ENCODE results near the gene SPTSSA. TPM values are rescaled to one million over a fixed set of nuclear protein-coding genes. Genes with fewer than 3 reads are reported as not detected.
"Not testable (repeated sequence)": the region's sequence is repeated elsewhere in the genome, so short reads cannot be mapped to it uniquely, and the experiment has no call there.

SPTSSA gene
- polyA plus RNA-seq, 1 donor = 27.2 TPM

- 60% methylated on average over 1 of the region's 6 CpGs for WGBS (ENCODE audit: insufficient coverage, low lambda C conversion rate)
- no peaks in the 10 kb centered on the region for H3K36me3 ChIP-seq (ENCODE audit: control insufficient read depth, insufficient read depth, low read length)
- H3K4me1 ChIP-seq (ENCODE audit: control insufficient read depth, insufficient read depth, low read length) = peaks cover 12% of the 10 kb centered on the region
- H3K27ac ChIP-seq (ENCODE audit: low read length) = no peak overlapping the region
- H3K27me3 ChIP-seq (ENCODE audit: control insufficient read depth, insufficient read depth, low read length) = no peaks in the 10 kb centered on the region
- no peaks in the 10 kb centered on the region for H3K9me3 ChIP-seq (ENCODE audit: control insufficient read depth, low read depth, low read length)
- peak; percentile 11 to 38 for DNase-seq
- H3K4me3 ChIP-seq (ENCODE audit: low read length) = no peak overlapping the region
These were observed 36.8 kb upstream of the SPTSSA start for GRCh38 chr14:34498684-34499412.

GRCh38 chr14:34496679-34497513 is 34.9 kb upstream of the SPTSSA start:
- 48% methylated on average over 2 of the region's 14 CpGs for WGBS (ENCODE audit: insufficient coverage, low lambda C conversion rate)
- DNase-seq = peak; percentile 76 to 89

GRCh38 chr14:34496007-34496678 is 34.1 kb upstream of the SPTSSA start:
- DNase-seq = no peak
- Histone ChIP-seq H3K27ac (ENCODE audit: low read length) (peak overlapping the region; percentile 60), H3K36me3 (ENCODE audit: control insufficient read depth, insufficient read depth, low read length) (no peaks in the 10 kb centered on the region), H3K4me3 (ENCODE audit: low read length) (no peak overlapping the region), H3K27me3 (ENCODE audit: control insufficient read depth, insufficient read depth, low read length) (no peaks in the 10 kb centered on the region), H3K9me3 (ENCODE audit: control insufficient read depth, low read depth, low read length) (no peaks in the 10 kb centered on the region), H3K4me1 (ENCODE audit: control insufficient read depth, insufficient read depth, low read length) (peaks cover 12% of the 10 kb centered on the region)
- 100% methylated on average over 1 of the region's 11 CpGs for WGBS (ENCODE audit: insufficient coverage, low lambda C conversion rate)

More at GRCh38 chr14:34496679-34497513, 34.9 kb upstream of the SPTSSA start:
- H3K27me3 ChIP-seq (ENCODE audit: control insufficient read depth, insufficient read depth, low read length) = no peaks in the 10 kb centered on the region
- H3K4me1 ChIP-seq (ENCODE audit: control insufficient read depth, insufficient read depth, low read length) = peaks cover 12% of the 10 kb centered on the region
- H3K4me3 ChIP-seq (ENCODE audit: low read length) = no peak overlapping the region
- peak overlapping the region; percentile 60 for H3K27ac ChIP-seq (ENCODE audit: low read length)
- no peaks in the 10 kb centered on the region for H3K9me3 ChIP-seq (ENCODE audit: control insufficient read depth, low read depth, low read length)
- H3K36me3 ChIP-seq (ENCODE audit: control insufficient read depth, insufficient read depth, low read length) = no peaks in the 10 kb centered on the region

GRCh38 chr14:34489324-34489723 is 27.3 kb upstream of the SPTSSA start:
- Histone ChIP-seq H3K4me3 (ENCODE audit: low read length) (no peak overlapping the region), H3K9me3 (ENCODE audit: control insufficient read depth, low read depth, low read length) (no peaks in the 10 kb centered on the region), H3K27ac (ENCODE audit: low read length) (no peak overlapping the region), H3K36me3 (ENCODE audit: control insufficient read depth, insufficient read depth, low read length) (no peaks in the 10 kb centered on the region), H3K27me3 (ENCODE audit: control insufficient read depth, insufficient read depth, low read length) (no peaks in the 10 kb centered on the region), H3K4me1 (ENCODE audit: control insufficient read depth, insufficient read depth, low read length) (no peaks in the 10 kb centered on the region)
- DNase-seq = no peak
- WGBS (ENCODE audit: insufficient coverage, low lambda C conversion rate) = 88% methylated on average over 1 of the region's 1 CpG

GRCh38 chr14:34488528-34488927 is 26.5 kb upstream of the SPTSSA start:
- Histone ChIP-seq H3K27ac (ENCODE audit: low read length) (no peak overlapping the region), H3K4me1 (ENCODE audit: control insufficient read depth, insufficient read depth, low read length) (no peaks in the 10 kb centered on the region), H3K27me3 (ENCODE audit: control insufficient read depth, insufficient read depth, low read length) (no peaks in the 10 kb centered on the region), H3K9me3 (ENCODE audit: control insufficient read depth, low read depth, low read length) (no peaks in the 10 kb centered on the region), H3K36me3 (ENCODE audit: control insufficient read depth, insufficient read depth, low read length) (no peaks in the 10 kb centered on the region), H3K4me3 (ENCODE audit: low read length) (no peak overlapping the region)
- WGBS (ENCODE audit: insufficient coverage, low lambda C conversion rate) = 100% methylated on average over 2 of the region's 7 CpGs
- no peak for DNase-seq

GRCh38 chr14:34484726-34485125 is 22.7 kb upstream of the SPTSSA start:
- no peak for DNase-seq
- Histone ChIP-seq H3K36me3 (ENCODE audit: control insufficient read depth, insufficient read depth, low read length) (no peaks in the 10 kb centered on the region), H3K4me1 (ENCODE audit: control insufficient read depth, insufficient read depth, low read length) (no peaks in the 10 kb centered on the region), H3K4me3 (ENCODE audit: low read length) (no peak overlapping the region), H3K27me3 (ENCODE audit: control insufficient read depth, insufficient read depth, low read length) (no peaks in the 10 kb centered on the region), H3K9me3 (ENCODE audit: control insufficient read depth, low read depth, low read length) (no peaks in the 10 kb centered on the region), H3K27ac (ENCODE audit: low read length) (no peak overlapping the region)
- WGBS (ENCODE audit: insufficient coverage, low lambda C conversion rate) = no CpG with 5 or more reads among the region's 1 CpG

GRCh38 chr14:34482463-34482862 is 20.4 kb upstream of the SPTSSA start:
- no peak for DNase-seq
- no peaks in the 10 kb centered on the region for H3K9me3 ChIP-seq (ENCODE audit: control insufficient read depth, low read depth, low read length)
- H3K27ac ChIP-seq (ENCODE audit: low read length) = no peak overlapping the region
- H3K27me3 ChIP-seq (ENCODE audit: control insufficient read depth, insufficient read depth, low read length) = no peaks in the 10 kb centered on the region
- H3K4me3 ChIP-seq (ENCODE audit: low read length) = no peak overlapping the region
- 100% methylated on average over 1 of the region's 2 CpGs for WGBS (ENCODE audit: insufficient coverage, low lambda C conversion rate)
- no peaks in the 10 kb centered on the region for H3K36me3 ChIP-seq (ENCODE audit: control insufficient read depth, insufficient read depth, low read length)
- H3K4me1 ChIP-seq (ENCODE audit: control insufficient read depth, insufficient read depth, low read length) = no peaks in the 10 kb centered on the region

- Histone ChIP-seq H3K27ac (ENCODE audit: low read length) (no peak overlapping the region), H3K4me1 (ENCODE audit: control insufficient read depth, insufficient read depth, low read length) (no peaks in the 10 kb centered on the region), H3K9me3 (ENCODE audit: control insufficient read depth, low read depth, low read length) (peaks cover 7% of the 10 kb centered on the region), H3K27me3 (ENCODE audit: control insufficient read depth, insufficient read depth, low read length) (no peaks in the 10 kb centered on the region), H3K36me3 (ENCODE audit: control insufficient read depth, insufficient read depth, low read length) (no peaks in the 10 kb centered on the region), H3K4me3 (ENCODE audit: low read length) (no peak overlapping the region)
- DNase-seq = no peak
- WGBS (ENCODE audit: insufficient coverage, low lambda C conversion rate) = no CpG with 5 or more reads among the region's 4 CpGs
These were observed 17.7 kb upstream of the SPTSSA start for GRCh38 chr14:34479694-34480093.

GRCh38 chr14:34478261-34478660 is 16.2 kb upstream of the SPTSSA start:
- H3K36me3 ChIP-seq (ENCODE audit: control insufficient read depth, insufficient read depth, low read length) = no peaks in the 10 kb centered on the region
- H3K4me1 ChIP-seq (ENCODE audit: control insufficient read depth, insufficient read depth, low read length) = no peaks in the 10 kb centered on the region
- no peak for DNase-seq
- H3K27ac ChIP-seq (ENCODE audit: low read length) = no peak overlapping the region
- 100% methylated on average over 1 of the region's 1 CpG for WGBS (ENCODE audit: insufficient coverage, low lambda C conversion rate)
- peaks cover 7% of the 10 kb centered on the region for H3K9me3 ChIP-seq (ENCODE audit: control insufficient read depth, low read depth, low read length)
- H3K4me3 ChIP-seq (ENCODE audit: low read length) = no peak overlapping the region
- no peaks in the 10 kb centered on the region for H3K27me3 ChIP-seq (ENCODE audit: control insufficient read depth, insufficient read depth, low read length)

GRCh38 chr14:34476036-34476435 is 14.0 kb upstream of the SPTSSA start:
- DNase-seq; H3K4me3 ChIP-seq (ENCODE audit: low read length); H3K4me1 ChIP-seq (ENCODE audit: control insufficient read depth, insufficient read depth, low read length); H3K9me3 ChIP-seq (ENCODE audit: control insufficient read depth, low read depth, low read length); H3K27ac ChIP-seq (ENCODE audit: low read length); H3K36me3 ChIP-seq (ENCODE audit: control insufficient read depth, insufficient read depth, low read length); H3K27me3 ChIP-seq (ENCODE audit: control insufficient read depth, insufficient read depth, low read length): not testable (repeated sequence)
- WGBS (ENCODE audit: insufficient coverage, low lambda C conversion rate) = no CpG with 5 or more reads among the region's 31 CpGs

All from large intestine (tissue), 3 donors.